ENCODE data around the gene SKAP2. TPM values are rescaled to one million over a fixed set of nuclear protein-coding genes. Genes with fewer than 3 reads are reported as not detected.

The SKAP2 gene
- total RNA-seq, 1 experiment from 2014 or later: 30.7 TPM

DNA sequence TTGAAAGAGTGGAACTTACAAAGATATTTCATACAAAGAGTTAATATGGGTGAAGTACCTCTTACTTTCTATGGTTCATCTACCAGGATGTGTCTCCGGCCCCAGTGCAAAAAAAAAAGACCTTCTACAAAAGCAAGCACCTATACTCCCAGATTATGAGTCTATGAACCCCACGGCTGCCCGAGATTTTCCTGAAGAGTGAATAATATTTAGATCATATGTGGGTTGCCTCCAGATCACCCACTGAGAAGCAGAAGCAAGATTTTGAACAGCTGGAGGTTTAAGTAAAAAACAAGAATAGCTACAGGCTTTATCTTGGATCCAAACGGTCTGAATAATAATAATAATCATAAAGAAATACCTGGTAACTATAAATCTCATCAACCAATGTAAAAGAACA is 207.7 kb downstream of the SKAP2 start:
- CTCF ChIA-PET: interaction anchor here (0.8 to 2.7 kb wide), 4 partner anchors 11 to 291 kb away, joined by 3 to 12 read pairs (median 6); no protein-coding TSS in a partner anchor
- H3K9ac ChIP-seq (ENCODE audit: low read length): no peak overlapping the region
- TF ChIP-seq CBX3 (IDR thresholded peaks at IDR 0.05; ENCODE audit: low read depth) (no peak), EGR1 (IDR thresholded peaks at IDR 0.05; ENCODE audit: low read depth) (no peak), ZFX (IDR thresholded peaks at IDR 0.05) (no peak)
- H3K4me2 ChIP-seq (ENCODE audit: low read length): no peak overlapping the region
- H3K4me1 ChIP-seq (ENCODE audit: control insufficient read depth in 1 of 2, insufficient read depth in 2 of 2, low read length in 2 of 2): peaks cover 0 to 10% of the 10 kb centered on the region in 2 experiments; a peak in 1 of 4 replicates
- DNase-seq (ENCODE audit: low read depth, low spot score) (no peak), ATAC-seq (no peak)
- intact Hi-C loops (cut with micrococcal nuclease): no loop called here
- no peaks in the 10 kb centered on the region for H3K36me3 ChIP-seq (ENCODE audit: control insufficient read depth in 1 of 2, insufficient read depth in 2 of 2, low read length in 2 of 2)
- RAD21 ChIA-PET (ENCODE audit: low non-redundant PET in 1 of 2, low total read pairs in 2 of 2, uncharacterized antibody in 2 of 2, unreplicated experiment in 2 of 2): no interaction called here
- 0 out of 2 replicates have a peak, but pooled peaks cover 4% of the 10 kb centered on the region for H3K27me3 ChIP-seq (ENCODE audit: insufficient read depth, low read length)
- H3K4me3 ChIP-seq (replicated peaks in 1 of 2; ENCODE audit: low read depth in 1 of 2, low read length in 2 of 2): no peak overlapping the region
- no peak overlapping the region for H3K27ac ChIP-seq (ENCODE audit: low read depth, low read length)
- H3K79me2 ChIP-seq (ENCODE audit: insufficient read depth, low read length): no peaks in the 10 kb centered on the region
- BruUV-seq (replicated peaks): no TSS peak
- no peaks in the 10 kb centered on the region for H4K20me1 ChIP-seq (ENCODE audit: insufficient read depth)
- POLR2A ChIA-PET: no interaction called here
- no peaks in the 10 kb centered on the region for H3K9me3 ChIP-seq (ENCODE audit: control insufficient read depth in 1 of 2, insufficient read depth in 1 of 2, low read depth in 1 of 2, low read length in 2 of 2)
- H2AFZ ChIP-seq (ENCODE audit: low read depth, low read length, poor library complexity, severe bottlenecking): no peak overlapping the region
- H3K9me2 ChIP-seq (ENCODE audit: insufficient read depth): no peaks in the 10 kb centered on the region

DNA sequence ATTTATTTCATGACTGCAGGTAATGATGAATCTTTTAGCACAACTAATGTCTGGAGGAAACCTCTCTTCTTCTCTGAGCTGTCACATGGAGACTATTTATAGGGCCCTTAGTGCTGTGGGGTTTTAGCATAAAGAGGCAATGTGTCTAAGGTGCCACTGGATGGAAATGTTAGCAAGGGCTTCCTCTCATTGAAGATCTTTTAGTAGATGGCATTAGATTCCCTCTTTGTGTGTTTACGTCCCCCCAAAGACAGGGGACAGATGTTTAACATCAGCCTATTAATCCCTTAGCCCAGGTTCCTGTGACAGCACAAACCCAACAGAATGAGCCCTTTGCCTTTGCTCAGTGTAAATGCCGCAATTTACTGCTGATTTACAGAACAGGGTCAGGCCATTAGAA is 208.6 kb downstream of the SKAP2 start:
- Histone ChIP-seq H3K79me2 (ENCODE audit: insufficient read depth, low read length) (no peaks in the 10 kb centered on the region), H3K9ac (ENCODE audit: low read length) (no peak overlapping the region), H2AFZ (ENCODE audit: low read depth, low read length, poor library complexity, severe bottlenecking) (no peak overlapping the region), H3K4me2 (ENCODE audit: low read length) (no peak overlapping the region), H4K20me1 (ENCODE audit: insufficient read depth) (no peaks in the 10 kb centered on the region), H3K27ac (ENCODE audit: low read depth, low read length) (no peak overlapping the region), H3K27me3 (ENCODE audit: insufficient read depth, low read length) (0 out of 2 replicates have a peak, but pooled peaks cover 4% of the 10 kb centered on the region), H3K9me2 (ENCODE audit: insufficient read depth) (no peaks in the 10 kb centered on the region), H3K36me3 (ENCODE audit: control insufficient read depth in 1 of 2, insufficient read depth in 2 of 2, low read length in 2 of 2) (no peaks in the 10 kb centered on the region), H3K4me1 (ENCODE audit: control insufficient read depth in 1 of 2, insufficient read depth in 2 of 2, low read length in 2 of 2) (peaks cover 0 to 10% of the 10 kb centered on the region in 2 experiments; a peak in 1 of 4 replicates), H3K9me3 (ENCODE audit: control insufficient read depth in 1 of 2, insufficient read depth in 1 of 2, low read depth in 1 of 2, low read length in 2 of 2) (no peaks in the 10 kb centered on the region), H3K4me3 (replicated peaks in 1 of 2; ENCODE audit: low read depth in 1 of 2, low read length in 2 of 2) (no peak overlapping the region)
- ChIA-PET CTCF (interaction anchor here (2.0 to 2.7 kb wide), 2 partner anchors 12 to 286 kb away, joined by 10 to 12 read pairs; no protein-coding TSS in a partner anchor), POLR2A (no interaction called here), RAD21 (ENCODE audit: low non-redundant PET in 1 of 2, low total read pairs in 2 of 2, uncharacterized antibody in 2 of 2, unreplicated experiment in 2 of 2) (no interaction called here)
- no TSS peak for BruUV-seq (replicated peaks)
- intact Hi-C loops (cut with micrococcal nuclease): no loop called here
- no peak for DNase-seq (ENCODE audit: low read depth, low spot score)
- ATAC-seq: no peak
- TF ChIP-seq EZH2 (IDR thresholded peaks at IDR 0.05): no peak
- TF ChIP-seq, protein P1, sequence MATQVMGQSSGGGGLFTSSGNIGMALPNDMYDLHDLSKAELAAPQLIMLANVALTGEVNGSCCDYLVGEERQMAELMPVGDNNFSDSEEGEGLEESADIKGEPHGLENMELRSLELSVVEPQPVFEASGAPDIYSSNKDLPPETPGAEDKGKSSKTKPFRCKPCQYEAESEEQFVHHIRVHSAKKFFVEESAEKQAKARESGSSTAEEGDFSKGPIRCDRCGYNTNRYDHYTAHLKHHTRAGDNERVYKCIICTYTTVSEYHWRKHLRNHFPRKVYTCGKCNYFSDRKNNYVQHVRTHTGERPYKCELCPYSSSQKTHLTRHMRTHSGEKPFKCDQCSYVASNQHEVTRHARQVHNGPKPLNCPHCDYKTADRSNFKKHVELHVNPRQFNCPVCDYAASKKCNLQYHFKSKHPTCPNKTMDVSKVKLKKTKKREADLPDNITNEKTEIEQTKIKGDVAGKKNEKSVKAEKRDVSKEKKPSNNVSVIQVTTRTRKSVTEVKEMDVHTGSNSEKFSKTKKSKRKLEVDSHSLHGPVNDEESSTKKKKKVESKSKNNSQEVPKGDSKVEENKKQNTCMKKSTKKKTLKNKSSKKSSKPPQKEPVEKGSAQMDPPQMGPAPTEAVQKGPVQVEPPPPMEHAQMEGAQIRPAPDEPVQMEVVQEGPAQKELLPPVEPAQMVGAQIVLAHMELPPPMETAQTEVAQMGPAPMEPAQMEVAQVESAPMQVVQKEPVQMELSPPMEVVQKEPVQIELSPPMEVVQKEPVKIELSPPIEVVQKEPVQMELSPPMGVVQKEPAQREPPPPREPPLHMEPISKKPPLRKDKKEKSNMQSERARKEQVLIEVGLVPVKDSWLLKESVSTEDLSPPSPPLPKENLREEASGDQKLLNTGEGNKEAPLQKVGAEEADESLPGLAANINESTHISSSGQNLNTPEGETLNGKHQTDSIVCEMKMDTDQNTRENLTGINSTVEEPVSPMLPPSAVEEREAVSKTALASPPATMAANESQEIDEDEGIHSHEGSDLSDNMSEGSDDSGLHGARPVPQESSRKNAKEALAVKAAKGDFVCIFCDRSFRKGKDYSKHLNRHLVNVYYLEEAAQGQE (IDR thresholded peaks at IDR 0.05; ENCODE audit: low read depth): no peak
- TF ChIP-seq, protein P2, sequence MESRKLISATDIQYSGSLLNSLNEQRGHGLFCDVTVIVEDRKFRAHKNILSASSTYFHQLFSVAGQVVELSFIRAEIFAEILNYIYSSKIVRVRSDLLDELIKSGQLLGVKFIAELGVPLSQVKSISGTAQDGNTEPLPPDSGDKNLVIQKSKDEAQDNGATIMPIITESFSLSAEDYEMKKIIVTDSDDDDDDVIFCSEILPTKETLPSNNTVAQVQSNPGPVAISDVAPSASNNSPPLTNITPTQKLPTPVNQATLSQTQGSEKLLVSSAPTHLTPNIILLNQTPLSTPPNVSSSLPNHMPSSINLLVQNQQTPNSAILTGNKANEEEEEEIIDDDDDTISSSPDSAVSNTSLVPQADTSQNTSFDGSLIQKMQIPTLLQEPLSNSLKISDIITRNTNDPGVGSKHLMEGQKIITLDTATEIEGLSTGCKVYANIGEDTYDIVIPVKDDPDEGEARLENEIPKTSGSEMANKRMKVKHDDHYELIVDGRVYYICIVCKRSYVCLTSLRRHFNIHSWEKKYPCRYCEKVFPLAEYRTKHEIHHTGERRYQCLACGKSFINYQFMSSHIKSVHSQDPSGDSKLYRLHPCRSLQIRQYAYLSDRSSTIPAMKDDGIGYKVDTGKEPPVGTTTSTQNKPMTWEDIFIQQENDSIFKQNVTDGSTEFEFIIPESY (IDR thresholded peaks at IDR 0.05; ENCODE audit: extremely low read depth, insufficient replicate concordance, low read length): no peak
- no peak for TF ChIP-seq POLR2A (IDR thresholded peaks at IDR 0.05; ENCODE audit: borderline replicate concordance, extremely low read depth, insufficient read depth, insufficient read length)
- TF ChIP-seq SP1 (IDR thresholded peaks at IDR 0.05; ENCODE audit: low read depth): no peak
- TF ChIP-seq, protein P3, sequence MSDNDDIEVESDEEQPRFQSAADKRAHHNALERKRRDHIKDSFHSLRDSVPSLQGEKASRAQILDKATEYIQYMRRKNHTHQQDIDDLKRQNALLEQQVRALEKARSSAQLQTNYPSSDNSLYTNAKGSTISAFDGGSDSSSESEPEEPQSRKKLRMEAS (IDR thresholded peaks at IDR 0.05): no peak
- TF ChIP-seq, protein P4, sequence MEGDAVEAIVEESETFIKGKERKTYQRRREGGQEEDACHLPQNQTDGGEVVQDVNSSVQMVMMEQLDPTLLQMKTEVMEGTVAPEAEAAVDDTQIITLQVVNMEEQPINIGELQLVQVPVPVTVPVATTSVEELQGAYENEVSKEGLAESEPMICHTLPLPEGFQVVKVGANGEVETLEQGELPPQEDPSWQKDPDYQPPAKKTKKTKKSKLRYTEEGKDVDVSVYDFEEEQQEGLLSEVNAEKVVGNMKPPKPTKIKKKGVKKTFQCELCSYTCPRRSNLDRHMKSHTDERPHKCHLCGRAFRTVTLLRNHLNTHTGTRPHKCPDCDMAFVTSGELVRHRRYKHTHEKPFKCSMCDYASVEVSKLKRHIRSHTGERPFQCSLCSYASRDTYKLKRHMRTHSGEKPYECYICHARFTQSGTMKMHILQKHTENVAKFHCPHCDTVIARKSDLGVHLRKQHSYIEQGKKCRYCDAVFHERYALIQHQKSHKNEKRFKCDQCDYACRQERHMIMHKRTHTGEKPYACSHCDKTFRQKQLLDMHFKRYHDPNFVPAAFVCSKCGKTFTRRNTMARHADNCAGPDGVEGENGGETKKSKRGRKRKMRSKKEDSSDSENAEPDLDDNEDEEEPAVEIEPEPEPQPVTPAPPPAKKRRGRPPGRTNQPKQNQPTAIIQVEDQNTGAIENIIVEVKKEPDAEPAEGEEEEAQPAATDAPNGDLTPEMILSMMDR (IDR thresholded peaks at IDR 0.05 in 2 of 3, conservative IDR thresholded peaks at IDR 0.05 in 1 of 3; ENCODE audit: borderline replicate concordance in 1 of 3, insufficient read depth in 1 of 3, low read depth in 2 of 3, low read length in 2 of 3): no peak
- TF ChIP-seq SIN3A (IDR thresholded peaks at IDR 0.05; ENCODE audit: low read depth): no peak
- TF ChIP-seq, protein P5, sequence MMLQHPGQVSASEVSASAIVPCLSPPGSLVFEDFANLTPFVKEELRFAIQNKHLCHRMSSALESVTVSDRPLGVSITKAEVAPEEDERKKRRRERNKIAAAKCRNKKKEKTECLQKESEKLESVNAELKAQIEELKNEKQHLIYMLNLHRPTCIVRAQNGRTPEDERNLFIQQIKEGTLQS (IDR thresholded peaks at IDR 0.05): no peak
- TF ChIP-seq EZH2phosphoT487 (IDR thresholded peaks at IDR 0.05; ENCODE audit: borderline replicate concordance): no peak
- TF ChIP-seq CBX3 (IDR thresholded peaks at IDR 0.05; ENCODE audit: low read depth): no peak
